HEK293 (cell line): ENCODE data around the gene TXNRD3.

ENCODE experiments used
- CTCF ChIA-PET: fragments of 350-600 bp; formaldehyde crosslinking; extraction: SDS; loops from one replicate; lab custom pipeline; 2021; ENCODE audit warnings: antibody characterized with exemption; lab: Yijun Ruan, JAX
- POLR2A ChIA-PET: fragments of 300-600 bp; formaldehyde crosslinking; extraction: SDS; loops from one replicate; lab custom pipeline; 2020; ENCODE audit warnings: antibody characterized with exemption, inconsistent platforms; lab: Yijun Ruan, JAX
- H3K27ac ChIP-seq: fragments of 200-500 bp; sonication (Bioruptor generic); 2 replicates; pipeline ENCODE4 v1.5.1; 2014; ENCODE audit warnings: low read depth, low read length, control low read depth, inconsistent platforms; ENCODE audit errors: extremely low read depth
- H3K36me3 ChIP-seq, 2 experiments: fragments of 200-500 bp in 1 of 2; sonication (Bioruptor generic) in 1 of 2; 1 replicate in 1 of 2; 2 replicates in 1 of 2; pipeline ENCODE4 v1.5.1; 2014 to 2017; ENCODE audit warnings: inconsistent platforms in 2 of 2, low read length in 2 of 2; ENCODE audit not compliant: control insufficient read depth in 2 of 2, insufficient read depth in 1 of 2
- H3K4me1 ChIP-seq: fragments of 200-500 bp; sonication (Bioruptor generic); 2 replicates; pipeline ENCODE4 v1.5.1; 2014; ENCODE audit warnings: mild to moderate bottlenecking, low read length, inconsistent platforms; ENCODE audit not compliant: control insufficient read depth, insufficient read depth
- H3K4me3 ChIP-seq: 2 replicates; pipeline ENCODE4 v1.5.1; 2011; ENCODE audit warnings: low read depth, mild to moderate bottlenecking, control low read depth, low read length, moderate library complexity
- H3K9me3 ChIP-seq: fragments of 200-500 bp; sonication (Bioruptor generic); 2 replicates; pipeline ENCODE4 v1.5.1; 2014; ENCODE audit warnings: low read depth, low read length, inconsistent platforms; ENCODE audit not compliant: control insufficient read depth, insufficient read depth
- BCL11A ChIP-seq: fragments of 450-650 bp; formaldehyde crosslinking; IDR thresholded peaks from 2 replicates; pipeline ENCODE4 v1.5.1; 2016; ENCODE audit warnings: low read depth, missing biosample characterization, missing genetic modification characterization
- PRDM10 ChIP-seq: fragments of 450-650 bp; formaldehyde crosslinking; IDR thresholded peaks from 2 replicates; pipeline ENCODE4 v1.5.1; 2016; ENCODE audit warnings: missing biosample characterization, missing genetic modification characterization
- PRDM4 ChIP-seq: fragments of 450-650 bp; formaldehyde crosslinking; IDR thresholded peaks from 2 replicates; pipeline ENCODE4 v1.5.1; 2017; ENCODE audit warnings: missing biosample characterization, missing genetic modification characterization
- ZBTB11 ChIP-seq: fragments of 450-650 bp; formaldehyde crosslinking; conservative IDR thresholded peaks from 2 replicates; pipeline ENCODE4 v1.5.1; 2016; ENCODE audit warnings: low read depth, missing biosample characterization, missing genetic modification characterization
- ZBTB20 ChIP-seq: fragments of 450-650 bp; formaldehyde crosslinking; IDR thresholded peaks from 2 replicates; pipeline ENCODE4 v1.5.1; 2016; ENCODE audit warnings: missing biosample characterization, missing genetic modification characterization
- ZFP3 ChIP-seq: fragments of 450-650 bp; formaldehyde crosslinking; IDR thresholded peaks from 2 replicates; pipeline ENCODE4 v1.5.1; 2016; ENCODE audit warnings: low read depth, missing biosample characterization, missing genetic modification characterization
- ZFP37 ChIP-seq: fragments of 450-650 bp; formaldehyde crosslinking; IDR thresholded peaks from 2 replicates; pipeline ENCODE4 v1.5.1; 2016; ENCODE audit warnings: missing biosample characterization, missing genetic modification characterization
- ZNF16 ChIP-seq: fragments of 450-650 bp; formaldehyde crosslinking; IDR thresholded peaks from 2 replicates; pipeline ENCODE4 v1.5.1; 2016; ENCODE audit warnings: low read depth, missing biosample characterization, missing genetic modification characterization
- ZNF350 ChIP-seq: fragments of 450-650 bp; formaldehyde crosslinking; IDR thresholded peaks from 2 replicates; pipeline ENCODE4 v1.5.0; 2017; ENCODE audit warnings: missing biosample characterization, mild to moderate bottlenecking, missing genetic modification characterization
- ZNF433 ChIP-seq: fragments of 450-650 bp; formaldehyde crosslinking; IDR thresholded peaks from 2 replicates; pipeline ENCODE4 v1.5.1; 2016; ENCODE audit warnings: missing biosample characterization, missing genetic modification characterization, low read depth
- ZNF473 ChIP-seq: fragments of 450-650 bp; formaldehyde crosslinking; IDR thresholded peaks from 2 replicates; pipeline ENCODE4 v1.5.1; 2017; ENCODE audit warnings: missing biosample characterization, missing genetic modification characterization
- ZNF555 ChIP-seq: fragments of 450-650 bp; formaldehyde crosslinking; conservative IDR thresholded peaks from 2 replicates; pipeline ENCODE4 v1.5.1; 2017; ENCODE audit warnings: missing biosample characterization, mild to moderate bottlenecking, missing genetic modification characterization, inconsistent platforms
- ZNF560 ChIP-seq: fragments of 450-650 bp; formaldehyde crosslinking; IDR thresholded peaks from 2 replicates; pipeline ENCODE4 v1.5.1; 2017; ENCODE audit warnings: missing biosample characterization, missing genetic modification characterization, borderline replicate concordance
- ZNF658 ChIP-seq: fragments of 450-650 bp; formaldehyde crosslinking; IDR thresholded peaks from 2 replicates; pipeline ENCODE4; 2016; ENCODE audit warnings: missing biosample characterization, missing genetic modification characterization
- ZNF660 ChIP-seq: fragments of 450-650 bp; IDR thresholded peaks from 2 replicates; pipeline ENCODE4 v1.5.1; 2018; ENCODE audit warnings: missing biosample characterization, mild to moderate bottlenecking, missing genetic modification characterization
- ZNF701 ChIP-seq: fragments of 450-650 bp; formaldehyde crosslinking; IDR thresholded peaks from 2 replicates; pipeline ENCODE4 v1.5.1; 2016; ENCODE audit warnings: missing biosample characterization, missing genetic modification characterization
- ZSCAN16 ChIP-seq: fragments of 450-650 bp; formaldehyde crosslinking; IDR thresholded peaks from 2 replicates; pipeline ENCODE4 v1.5.1; 2016; ENCODE audit warnings: missing biosample characterization, missing genetic modification characterization

The TXNRD3 gene

GRCh38 chr3:126665221-126665936, 10.5 kb upstream of the TXNRD3 start:
- TF ChIP-seq ZNF350 (tag by site-specific recombination) (no peak), ZFP3 (tag by site-specific recombination) (no peak), ZNF701 (tag by site-specific recombination) (no peak), ZNF560 (tag by site-specific recombination) (no peak), PRDM4 (tag by site-specific recombination) (no peak), ZNF658 (tag by site-specific recombination) (no peak), ZSCAN16 (tag by site-specific recombination) (no peak), ZNF660 (tag by site-specific recombination) (no peak), ZNF555 (tag by site-specific recombination) (no peak), ZNF433 (no peak), BCL11A (tag by site-specific recombination) (no peak), ZNF473 (tag by site-specific recombination) (no peak), ZBTB11 (no peak), ZFP37 (tag by site-specific recombination) (no peak), PRDM10 (no peak), ZNF16 (tag by site-specific recombination) (no peak), ZBTB20 (tag by site-specific recombination) (no peak)
- H3K27ac ChIP-seq, result no peak overlapping the region
- H3K9me3 ChIP-seq, result no peaks in the 10 kb centered on the region
- H3K4me3 ChIP-seq, result no peak overlapping the region
- ChIA-PET POLR2A (no interaction called here), CTCF (no interaction called here)
- H3K36me3 ChIP-seq, result no peaks in the 10 kb centered on the region
- H3K4me1 ChIP-seq, result no peaks in the 10 kb centered on the region
